HG02943 (cell line): ENCODE data around the gene PRKN.

Source experiments
- ATAC-seq: cut with Tn5 transposase; IDR thresholded peaks from one replicate; pipeline ENCODE4 v1.9.1; 2021; ENCODE audit warnings: mild to moderate bottlenecking, low read depth, moderate library complexity; ENCODE audit not compliant: unreplicated experiment

PRKN gene

GRCh38 chr6:162343198-162343935 lies 384.2 kb downstream of the PRKN start:
- no peak for ATAC-seq

- ATAC-seq: no peak
These were observed 390.2 kb downstream of the PRKN start for GRCh38 chr6:162337412-162337811.

- no peak for ATAC-seq
These were observed 391.2 kb downstream of the PRKN start for GRCh38 chr6:162336359-162336758.

GRCh38 chr6:162332365-162332764 lies 395.2 kb downstream of the PRKN start:
- no peak for ATAC-seq

- ATAC-seq: no peak
These were observed 395.7 kb downstream of the PRKN start for GRCh38 chr6:162331911-162332310.

GRCh38 chr6:162325826-162326225 lies 401.7 kb downstream of the PRKN start:
- no peak for ATAC-seq

GRCh38 chr6:162325051-162325450 lies 402.5 kb downstream of the PRKN start:
- ATAC-seq: no peak

- ATAC-seq: no peak
These were observed 412.3 kb downstream of the PRKN start for GRCh38 chr6:162315291-162315690.

GRCh38 chr6:162313922-162314660 lies 413.5 kb downstream of the PRKN start:
- no peak for ATAC-seq

GRCh38 chr6:162307865-162308264 lies 419.7 kb downstream of the PRKN start:
- ATAC-seq: no peak

- ATAC-seq: no peak
These were observed 420.9 kb downstream of the PRKN start for GRCh38 chr6:162306616-162307015.

- no peak for ATAC-seq
These were observed 426.4 kb downstream of the PRKN start for GRCh38 chr6:162301128-162301527.

GRCh38 chr6:162294029-162294428 lies 433.5 kb downstream of the PRKN start:
- no peak for ATAC-seq

- ATAC-seq: no peak
These were observed 434.7 kb downstream of the PRKN start for GRCh38 chr6:162292915-162293314.

GRCh38 chr6:162290846-162291465 lies 436.6 kb downstream of the PRKN start:
- no peak for ATAC-seq

GRCh38 chr6:162289972-162290371 lies 437.6 kb downstream of the PRKN start:
- no peak for ATAC-seq

- no peak for ATAC-seq
These were observed 453.6 kb downstream of the PRKN start for GRCh38 chr6:162273986-162274385.

GRCh38 chr6:162271922-162272321 lies 455.6 kb downstream of the PRKN start:
- no peak for ATAC-seq

GRCh38 chr6:162270966-162271365 lies 456.6 kb downstream of the PRKN start:
- ATAC-seq: no peak

GRCh38 chr6:162267641-162268040 lies 459.9 kb downstream of the PRKN start:
- ATAC-seq: no peak

GRCh38 chr6:162267126-162267525 lies 460.4 kb downstream of the PRKN start:
- no peak for ATAC-seq

- ATAC-seq: no peak
These were observed 463.0 kb downstream of the PRKN start for GRCh38 chr6:162264581-162264980.
